CD1c-positive myeloid dendritic cell (primary cell): Measurements from ENCODE around the gene LILRB4.
"Not testable (repeated sequence)": the region's sequence is repeated elsewhere in the genome, so short reads cannot be mapped to it uniquely, and the experiment has no call there.

Experiments
- DNase-seq: peaks from one replicate; pipeline ENCODE4 v3.0.0-alpha.2; 2016; ENCODE audit errors: extremely low spot score

LILRB4 gene

GRCh38 chr19:54694648-54695047 lies 31.9 kb downstream of the LILRB4 start:
- DNase-seq: no peak

- no peak for DNase-seq
These were observed 33.3 kb downstream of the LILRB4 start for GRCh38 chr19:54696117-54696548.

- DNase-seq: no peak
These were observed 34.0 kb downstream of the LILRB4 start for GRCh38 chr19:54696766-54697165.

GRCh38 chr19:54697716-54698115 lies 34.9 kb downstream of the LILRB4 start:
- DNase-seq: not testable (repeated sequence)

- DNase-seq: no peak
These were observed 42.1 kb downstream of the LILRB4 start for GRCh38 chr19:54704928-54705327.

- no peak for DNase-seq
These were observed 45.2 kb downstream of the LILRB4 start for GRCh38 chr19:54707962-54708361.

GRCh38 chr19:54708781-54709180 lies 46.0 kb downstream of the LILRB4 start:
- DNase-seq: no peak

- no peak for DNase-seq
These were observed 46.6 kb downstream of the LILRB4 start for GRCh38 chr19:54709212-54709948.

GRCh38 chr19:54709956-54710355 lies 47.2 kb downstream of the LILRB4 start:
- not testable (repeated sequence) for DNase-seq
